Neural crest cell (in vitro differentiated cells): Measurements from ENCODE around the gene TTLL9. TPM values are rescaled to one million over a fixed set of nuclear protein-coding genes. Genes with fewer than 3 reads are reported as not detected.
A peak's percentile ranks its signal among the peaks of the same experiment; 100 is the strongest.

Experiments
- DNase-seq: peaks from one replicate; pipeline ENCODE4 v3.0.0; 2021; ENCODE audit warnings: low read depth, mixed read lengths, low spot score
- H3K27ac Mint-ChIP-seq: one replicate; pipeline ENCODE4 v1.8.0; 2021; ENCODE audit warnings: mild to moderate bottlenecking, mixed read lengths; ENCODE audit not compliant: unreplicated experiment
- H3K27me3 Mint-ChIP-seq: 2 replicates; pipeline ENCODE4 v1.8.0; 2021; ENCODE audit warnings: low read depth, mild to moderate bottlenecking, mixed read lengths
- H3K36me3 Mint-ChIP-seq: 2 replicates; pipeline ENCODE4 v1.8.0; 2021; ENCODE audit warnings: low read depth, mild to moderate bottlenecking, mixed read lengths
- H3K4me1 Mint-ChIP-seq: 2 replicates; pipeline ENCODE4 v1.8.0; 2021; ENCODE audit warnings: mixed read lengths
- H3K4me3 Mint-ChIP-seq: one replicate; pipeline ENCODE4 v1.8.0; 2021; ENCODE audit warnings: mild to moderate bottlenecking, mixed read lengths
- H3K9me3 Mint-ChIP-seq: 2 replicates; pipeline ENCODE4 v1.8.0; 2021; ENCODE audit warnings: mixed read lengths
- total RNA-seq: library from RNA; stranded (reverse); gene quantifications from 2 replicates; pipeline ENCODE4 v1.2.1, GENCODE V29; 2021
- TF ChIP-seq, protein P1 (sequence below): fragments of 200-600 bp; sonication (generic); conservative IDR thresholded peaks from 2 replicates; pipeline ENCODE4 v1.5.0; 2021; ENCODE audit warnings: antibody characterized with exemption, mild to moderate bottlenecking

Gene TTLL9
- total RNA-seq, 1 donor from 2014 or later, result 3.3 TPM

DNA sequence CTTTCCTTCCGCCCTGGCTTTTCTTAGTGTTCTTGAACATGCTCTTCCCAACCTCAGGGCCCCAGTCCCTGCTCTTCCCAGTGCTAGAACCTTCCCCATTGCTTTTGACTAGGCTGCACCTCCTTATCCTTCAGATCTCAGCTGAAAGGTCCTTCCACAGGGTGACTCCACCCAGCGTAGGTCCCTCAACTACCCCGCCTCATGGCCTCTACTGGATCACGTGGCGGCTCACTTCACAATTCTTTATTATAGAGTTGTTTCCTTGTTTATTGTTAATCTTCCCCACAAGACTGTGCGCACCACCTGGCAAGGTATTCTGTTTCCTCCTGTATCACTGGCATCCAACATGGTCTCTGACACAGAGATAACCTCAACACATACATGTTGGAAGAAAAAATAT, 31.2 kb downstream of the TTLL9 start:
- H3K4me3 Mint-ChIP-seq, result no peak overlapping the region
- no peaks in the 10 kb centered on the region for H3K36me3 Mint-ChIP-seq
- no peak overlapping the region for H3K27ac Mint-ChIP-seq
- H3K9me3 Mint-ChIP-seq, result no peaks in the 10 kb centered on the region
- no peaks in the 10 kb centered on the region for H3K4me1 Mint-ChIP-seq
- TF ChIP-seq, protein P1, sequence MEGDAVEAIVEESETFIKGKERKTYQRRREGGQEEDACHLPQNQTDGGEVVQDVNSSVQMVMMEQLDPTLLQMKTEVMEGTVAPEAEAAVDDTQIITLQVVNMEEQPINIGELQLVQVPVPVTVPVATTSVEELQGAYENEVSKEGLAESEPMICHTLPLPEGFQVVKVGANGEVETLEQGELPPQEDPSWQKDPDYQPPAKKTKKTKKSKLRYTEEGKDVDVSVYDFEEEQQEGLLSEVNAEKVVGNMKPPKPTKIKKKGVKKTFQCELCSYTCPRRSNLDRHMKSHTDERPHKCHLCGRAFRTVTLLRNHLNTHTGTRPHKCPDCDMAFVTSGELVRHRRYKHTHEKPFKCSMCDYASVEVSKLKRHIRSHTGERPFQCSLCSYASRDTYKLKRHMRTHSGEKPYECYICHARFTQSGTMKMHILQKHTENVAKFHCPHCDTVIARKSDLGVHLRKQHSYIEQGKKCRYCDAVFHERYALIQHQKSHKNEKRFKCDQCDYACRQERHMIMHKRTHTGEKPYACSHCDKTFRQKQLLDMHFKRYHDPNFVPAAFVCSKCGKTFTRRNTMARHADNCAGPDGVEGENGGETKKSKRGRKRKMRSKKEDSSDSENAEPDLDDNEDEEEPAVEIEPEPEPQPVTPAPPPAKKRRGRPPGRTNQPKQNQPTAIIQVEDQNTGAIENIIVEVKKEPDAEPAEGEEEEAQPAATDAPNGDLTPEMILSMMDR, result no peak
- no peaks in the 10 kb centered on the region for H3K27me3 Mint-ChIP-seq
- DNase-seq, result no peak

DNA sequence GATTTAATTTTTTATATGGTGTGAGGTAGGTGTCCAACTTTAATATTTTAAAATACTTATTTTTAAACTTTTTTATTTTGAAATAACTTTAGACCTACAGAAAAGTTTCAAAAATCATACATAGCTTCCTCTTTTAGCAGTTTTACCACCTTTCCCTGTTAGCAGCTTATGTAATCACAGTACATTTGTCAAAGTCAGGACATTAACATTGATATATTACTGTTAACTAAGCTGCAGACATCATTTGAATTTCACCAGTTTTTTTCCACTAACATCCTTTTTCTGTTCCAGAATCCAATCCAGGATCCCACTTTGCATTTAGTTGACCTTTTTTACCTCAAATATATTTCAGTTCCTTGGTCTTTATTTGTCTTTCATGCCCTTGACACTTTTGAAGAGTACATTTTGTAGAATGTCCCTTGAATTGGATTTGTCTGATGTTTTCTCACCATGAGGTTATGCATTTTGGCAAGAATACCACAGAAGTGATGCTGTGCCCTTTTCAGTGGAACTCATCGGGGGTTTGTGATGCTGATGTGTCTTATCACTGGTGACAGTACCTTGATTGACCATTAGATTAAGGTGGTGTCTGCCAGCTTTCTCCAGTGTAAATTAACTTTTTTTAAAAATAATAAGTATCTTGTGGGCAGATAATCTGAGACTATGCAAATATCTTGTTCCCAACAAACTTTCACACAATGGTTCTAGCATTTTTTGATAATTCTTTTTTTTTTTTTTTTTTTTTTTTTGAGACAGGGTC, 33.4 kb downstream of the TTLL9 start:
- Mint-ChIP-seq H3K9me3 (no peaks in the 10 kb centered on the region), H3K36me3 (no peaks in the 10 kb centered on the region), H3K27ac (no peak overlapping the region), H3K27me3 (no peaks in the 10 kb centered on the region), H3K4me1 (no peaks in the 10 kb centered on the region), H3K4me3 (no peak overlapping the region)
- TF ChIP-seq, protein P1, result no peak
- no peak for DNase-seq

DNA sequence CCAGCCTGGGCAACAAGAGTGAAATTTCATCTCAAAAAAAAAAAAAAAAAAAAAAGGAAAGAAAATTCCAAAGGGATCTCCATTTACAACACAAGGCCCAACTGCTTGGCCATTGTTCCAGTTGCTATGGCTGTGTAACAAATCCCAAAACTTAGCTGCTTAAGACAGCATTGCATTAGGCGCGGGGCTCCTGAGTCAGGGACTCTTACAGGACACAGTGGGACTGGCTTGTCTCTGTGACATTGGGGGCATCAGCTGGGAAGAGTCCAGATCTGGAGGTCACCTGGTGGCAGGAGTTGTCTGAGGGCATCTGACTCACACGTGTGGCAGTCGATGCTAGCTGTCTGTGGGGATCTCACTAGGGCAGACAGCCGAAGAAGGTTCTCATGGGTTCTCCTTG, 35.6 kb downstream of the TTLL9 start:
- TF ChIP-seq, protein P1, result no peak
- Mint-ChIP-seq H3K27me3 (no peaks in the 10 kb centered on the region), H3K4me3 (no peak overlapping the region), H3K36me3 (no peaks in the 10 kb centered on the region), H3K4me1 (no peaks in the 10 kb centered on the region), H3K9me3 (no peaks in the 10 kb centered on the region), H3K27ac (no peak overlapping the region)
- no peak for DNase-seq

DNA sequence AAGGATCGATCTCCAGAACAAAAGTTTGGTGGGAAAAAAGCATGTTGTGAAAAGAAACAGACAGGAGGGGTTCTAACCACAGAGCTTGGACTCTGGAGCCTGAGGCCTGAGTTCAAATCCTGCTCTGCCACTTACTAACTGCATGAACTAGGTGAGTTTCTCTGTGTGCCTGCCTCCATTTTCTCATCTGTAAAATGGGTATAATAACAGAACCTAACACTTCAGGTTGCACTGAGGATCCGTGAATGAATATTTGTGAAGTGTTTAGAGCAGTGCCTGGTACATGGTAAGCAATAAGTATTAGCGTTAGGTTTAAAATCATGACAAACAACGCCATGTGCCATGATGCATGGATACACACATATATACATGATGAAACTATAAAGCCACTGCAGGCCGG, 36.6 kb downstream of the TTLL9 start:
- TF ChIP-seq, protein P1, result no peak
- no peaks in the 10 kb centered on the region for H3K36me3 Mint-ChIP-seq
- no peaks in the 10 kb centered on the region for H3K4me1 Mint-ChIP-seq
- no peaks in the 10 kb centered on the region for H3K27me3 Mint-ChIP-seq
- H3K9me3 Mint-ChIP-seq, result no peaks in the 10 kb centered on the region
- no peak for DNase-seq
- no peak overlapping the region for H3K4me3 Mint-ChIP-seq
- H3K27ac Mint-ChIP-seq, result no peak overlapping the region

DNA sequence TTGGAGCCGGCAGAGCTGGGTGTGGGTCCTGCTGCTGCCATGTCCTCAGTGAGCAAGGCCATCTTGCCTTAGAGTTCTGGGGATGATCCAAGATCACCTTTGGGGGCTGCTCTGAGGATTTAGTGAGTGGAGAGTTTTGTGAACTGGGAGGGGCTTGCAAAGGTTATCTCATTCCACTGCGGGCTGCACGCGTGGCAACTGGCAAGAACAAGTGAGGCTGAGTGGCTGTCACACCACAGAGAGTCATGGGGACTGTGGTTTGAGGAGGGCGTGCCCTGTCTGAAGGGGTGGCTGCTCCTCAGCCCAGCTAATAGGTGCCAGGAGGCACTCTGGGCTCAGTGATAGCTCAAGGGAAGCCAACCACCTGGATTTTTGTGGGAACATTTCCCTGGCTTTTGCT, 37.6 kb downstream of the TTLL9 start:
- Mint-ChIP-seq H3K36me3 (no peaks in the 10 kb centered on the region), H3K27me3 (no peaks in the 10 kb centered on the region), H3K9me3 (no peaks in the 10 kb centered on the region), H3K27ac (peak overlapping the region; percentile 83), H3K4me1 (no peaks in the 10 kb centered on the region), H3K4me3 (no peak overlapping the region)
- DNase-seq, result no peak
- TF ChIP-seq, protein P1, result no peak
